IPS DF 4.7 (cell line): ENCODE measurements around the gene LPCAT1.

Experiments
- DNase-seq: peaks from one replicate; pipeline ENCODE4 v3.0.0-alpha.2; 2013; ENCODE audit warnings: low spot score; ENCODE audit errors: extremely low read depth

LPCAT1 gene

GRCh38 chr5:1497795-1498622 lies 25.8 kb downstream of the LPCAT1 start:
- DNase-seq: no peak

- DNase-seq: no peak
Observed at GRCh38 chr5:1497242-1497777, 26.4 kb downstream of the LPCAT1 start.

GRCh38 chr5:1495525-1495897 lies 28.2 kb downstream of the LPCAT1 start:
- DNase-seq: no peak

GRCh38 chr5:1494780-1495524 lies 28.8 kb downstream of the LPCAT1 start:
- no peak for DNase-seq

- DNase-seq: no peak
Observed at GRCh38 chr5:1493941-1494340, 29.8 kb downstream of the LPCAT1 start.

GRCh38 chr5:1493413-1493812 lies 30.3 kb downstream of the LPCAT1 start:
- no peak for DNase-seq

- DNase-seq: no peak
Observed at GRCh38 chr5:1492757-1493156, 31.0 kb downstream of the LPCAT1 start.

- no peak for DNase-seq
Observed at GRCh38 chr5:1490376-1490775, 33.4 kb downstream of the LPCAT1 start.

GRCh38 chr5:1489754-1490153 lies 34.0 kb downstream of the LPCAT1 start:
- no peak for DNase-seq

- no peak for DNase-seq
Observed at GRCh38 chr5:1488882-1489680, 34.7 kb downstream of the LPCAT1 start.

GRCh38 chr5:1487079-1487764 lies 36.5 kb downstream of the LPCAT1 start:
- DNase-seq: no peak

- DNase-seq: no peak
Observed at GRCh38 chr5:1486271-1486670, 37.5 kb downstream of the LPCAT1 start.

GRCh38 chr5:1485579-1486118 lies 38.1 kb downstream of the LPCAT1 start:
- no peak for DNase-seq

GRCh38 chr5:1484730-1485578 lies 38.8 kb downstream of the LPCAT1 start:
- no peak for DNase-seq

GRCh38 chr5:1483856-1484729 lies 39.7 kb downstream of the LPCAT1 start:
- DNase-seq: no peak

GRCh38 chr5:1483064-1483463 lies 40.7 kb downstream of the LPCAT1 start:
- no peak for DNase-seq

GRCh38 chr5:1481959-1482331 lies 41.8 kb downstream of the LPCAT1 start:
- no peak for DNase-seq

GRCh38 chr5:1481266-1481958 lies 42.3 kb downstream of the LPCAT1 start:
- no peak for DNase-seq
